CD4-positive, alpha-beta T cell treated with Interleukin-17A for 1 hour (primary cell): ENCODE measurements around the gene AQP12B.

Experiments
- DNase-seq: peaks from one replicate; pipeline ENCODE4 v3.0.0-alpha.2; 2020

AQP12B gene

DNA sequence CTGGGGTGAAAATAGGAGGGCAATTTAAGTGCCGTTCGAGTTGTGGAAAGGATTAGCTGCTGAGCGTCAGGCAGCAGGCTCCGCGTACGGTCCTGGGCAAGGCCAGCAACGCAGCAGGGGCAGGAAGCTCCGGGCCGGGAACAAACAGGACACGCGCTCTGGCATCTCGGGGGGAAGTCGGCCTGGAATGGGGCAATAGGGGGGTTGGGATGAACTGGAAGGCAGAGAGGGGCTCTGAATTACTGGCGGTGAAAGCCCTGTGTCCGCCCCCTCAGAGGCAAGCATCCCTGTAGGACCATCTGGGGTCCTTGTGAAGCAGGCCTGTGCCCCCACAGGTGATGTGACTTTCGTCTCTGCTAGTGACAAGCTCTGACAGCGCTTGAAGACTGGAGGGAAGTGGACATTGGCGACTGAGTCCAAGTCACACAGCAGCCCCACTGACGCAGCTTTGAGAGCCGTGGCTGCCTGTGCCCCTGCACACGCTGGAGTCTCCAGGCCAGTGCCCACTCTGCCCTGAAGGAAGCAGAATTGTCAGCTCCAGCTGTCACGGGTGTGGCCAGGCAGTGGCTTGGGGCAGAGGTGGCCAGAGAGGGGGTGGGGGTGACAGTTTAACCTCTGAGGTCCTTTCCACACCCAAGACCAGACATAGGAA, 35.1 kb downstream of the AQP12B start:
- DNase-seq, result no peak

DNA sequence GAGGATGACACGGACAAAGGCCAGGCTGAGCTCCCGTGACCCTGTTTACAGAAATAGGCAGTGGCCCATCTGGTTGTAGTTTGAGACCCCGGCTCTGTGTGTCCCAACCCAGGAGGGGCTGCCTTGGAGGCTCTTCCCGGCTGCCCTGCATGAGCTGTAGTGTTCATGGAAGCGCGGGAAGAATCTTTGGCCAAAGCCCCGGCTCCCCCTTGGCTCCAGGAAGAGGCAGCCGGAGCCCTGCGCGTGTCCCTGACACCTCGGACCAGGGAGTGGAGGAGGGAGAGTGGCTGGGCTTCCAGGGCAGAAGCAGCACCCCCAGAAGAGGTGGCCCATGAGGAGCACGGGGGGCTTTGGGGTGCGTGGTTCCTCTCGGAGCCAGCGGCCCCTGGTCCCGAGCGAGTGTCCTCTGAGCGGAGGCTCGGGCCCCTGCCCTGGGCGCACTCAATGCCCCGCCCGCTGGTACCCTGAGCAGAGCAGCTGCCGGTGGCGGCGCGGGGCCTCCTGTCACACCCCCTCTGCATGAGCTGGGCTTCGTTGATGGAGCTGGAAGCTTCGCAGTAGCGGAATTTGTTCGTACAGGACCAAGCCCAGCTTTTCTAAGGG, 35.7 kb downstream of the AQP12B start:
- DNase-seq, result no peak

DNA sequence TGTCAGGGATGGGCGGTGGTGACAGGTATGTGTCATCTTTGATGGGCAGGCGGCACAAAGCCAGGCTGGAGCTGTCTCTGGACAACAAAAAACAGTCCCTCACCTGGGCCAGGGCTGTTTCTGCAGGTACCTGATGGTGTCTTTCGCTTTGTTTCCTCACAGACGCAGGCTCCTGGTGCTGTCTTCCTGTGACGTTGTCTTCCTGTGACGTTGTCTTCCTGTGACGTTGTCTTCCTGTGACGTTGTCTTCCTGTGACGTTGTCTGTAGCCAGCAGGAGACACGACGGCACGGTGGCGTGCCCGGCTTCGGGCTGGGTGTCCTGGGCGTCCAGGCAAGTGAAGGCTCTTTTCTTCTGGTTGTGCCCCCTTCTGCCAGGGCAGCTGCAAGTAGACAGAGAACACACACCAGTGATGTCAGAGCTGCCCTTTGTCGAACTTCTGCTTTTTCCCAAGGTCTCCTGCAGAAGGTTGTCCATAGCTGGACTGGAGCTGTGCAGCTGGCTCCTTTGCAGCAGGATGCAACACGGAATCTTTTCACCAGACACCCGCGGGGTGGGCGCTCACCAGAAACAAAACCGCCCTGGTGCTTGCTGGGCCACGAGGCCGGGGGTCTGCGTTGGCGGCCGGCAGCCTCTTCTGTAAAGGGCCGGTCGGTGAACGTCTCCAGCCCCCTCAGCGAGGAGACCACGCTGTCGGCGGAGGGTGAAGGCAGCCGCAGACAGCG, 36.3 kb downstream of the AQP12B start:
- peak; percentile 78 for DNase-seq

DNA sequence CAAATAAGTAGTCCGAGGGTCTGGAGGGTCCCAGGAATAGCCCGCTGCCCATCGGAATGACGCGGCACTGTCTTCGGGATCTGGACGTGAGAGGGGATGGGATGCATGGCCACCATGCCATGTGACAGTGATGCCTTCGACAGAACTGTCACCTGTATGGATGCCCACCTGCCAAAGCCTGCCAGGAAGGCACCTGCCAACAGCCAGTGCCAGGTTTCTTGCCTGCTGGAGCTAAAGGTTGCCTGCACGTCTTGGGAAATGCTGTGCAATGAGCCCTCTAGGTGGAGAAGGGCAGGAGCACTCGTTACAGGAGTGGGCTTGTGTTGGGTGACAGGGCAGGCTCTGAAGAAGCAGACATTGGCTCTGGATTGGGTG, 36.9 kb downstream of the AQP12B start:
- DNase-seq, result no peak

DNA sequence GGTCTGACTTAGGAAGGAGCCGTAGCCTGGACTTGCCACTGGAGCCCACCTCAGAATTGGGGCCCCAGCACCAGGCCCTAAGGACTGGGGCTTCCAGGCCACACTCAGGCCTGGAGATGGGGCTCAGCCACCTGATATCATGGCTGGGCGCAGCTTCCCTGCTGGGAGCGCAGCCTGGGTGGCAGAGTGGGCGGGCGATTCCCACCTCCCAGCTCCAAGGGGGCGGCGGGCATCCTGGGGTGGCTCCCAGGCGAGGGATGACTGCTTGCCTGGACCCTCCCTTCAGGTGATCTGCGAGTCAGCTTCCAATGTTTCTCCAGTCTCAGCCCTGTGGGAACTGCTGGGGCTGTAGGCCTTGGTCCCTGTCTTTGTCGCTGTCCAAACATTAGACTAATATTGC, 37.3 kb downstream of the AQP12B start:
- DNase-seq, result no peak

DNA sequence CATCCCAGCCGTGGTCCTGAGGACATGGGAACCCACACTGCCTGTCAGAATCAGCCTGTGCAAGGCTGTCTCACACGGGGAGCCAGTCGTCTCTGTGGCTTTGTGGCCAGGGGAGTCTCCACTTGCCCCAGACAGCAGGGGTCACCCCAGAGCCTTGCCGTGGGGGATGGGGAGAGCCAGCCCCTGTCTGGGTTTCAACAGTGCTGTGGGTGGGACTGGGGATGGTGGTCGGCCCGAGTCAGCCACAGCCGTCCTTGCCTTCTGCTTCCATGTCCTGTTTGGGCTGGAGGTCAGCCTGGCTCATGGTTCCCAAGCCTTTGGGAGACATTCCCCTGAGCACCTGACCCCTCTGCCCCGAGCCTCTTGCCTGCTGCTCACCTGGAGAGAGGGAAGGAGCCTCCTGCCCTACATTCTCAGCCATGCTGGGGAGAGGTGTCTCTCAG, 37.8 kb downstream of the AQP12B start:
- no peak for DNase-seq

DNA sequence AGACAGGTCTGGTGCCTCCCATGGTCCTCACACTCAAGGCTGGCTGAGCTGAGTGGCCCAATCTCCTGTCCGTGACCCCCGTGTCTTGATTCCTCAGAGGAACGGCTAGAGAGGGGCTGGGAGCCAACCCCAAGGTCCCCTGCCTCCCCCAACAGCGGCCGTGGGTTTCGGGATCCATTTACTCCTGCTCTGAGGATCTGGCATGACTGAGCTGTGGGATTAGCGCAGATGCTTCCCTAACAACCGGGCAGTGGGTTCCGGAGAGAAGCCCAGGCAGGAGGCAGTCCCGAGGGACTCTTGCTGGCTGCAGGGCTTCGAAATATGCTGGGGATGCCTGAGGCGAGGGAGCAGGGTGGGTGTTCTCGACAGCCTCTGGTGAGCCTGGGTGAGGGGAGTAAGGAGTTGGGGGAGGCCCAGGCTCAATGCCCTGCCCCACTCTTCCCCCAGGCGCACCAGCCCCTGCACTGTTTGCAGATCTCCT, 38.5 kb downstream of the AQP12B start:
- DNase-seq, result no peak

DNA sequence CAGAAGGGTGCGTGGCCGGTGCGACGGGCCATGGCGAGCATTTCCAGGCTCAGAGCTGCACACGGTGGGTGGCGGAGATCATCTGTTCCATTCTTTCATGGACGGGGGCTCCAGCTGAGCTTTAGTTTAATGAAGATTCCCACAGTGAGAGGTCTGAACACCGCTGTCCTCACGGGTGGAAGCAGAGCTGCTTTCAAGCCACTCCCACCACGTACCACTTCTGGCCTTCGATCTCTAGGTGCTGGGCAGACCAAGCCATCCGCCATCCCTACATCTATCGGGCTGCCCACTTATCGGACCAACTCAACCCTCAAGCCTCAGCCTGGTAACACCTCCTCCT, 38.9 kb downstream of the AQP12B start:
- DNase-seq, result no peak

DNA sequence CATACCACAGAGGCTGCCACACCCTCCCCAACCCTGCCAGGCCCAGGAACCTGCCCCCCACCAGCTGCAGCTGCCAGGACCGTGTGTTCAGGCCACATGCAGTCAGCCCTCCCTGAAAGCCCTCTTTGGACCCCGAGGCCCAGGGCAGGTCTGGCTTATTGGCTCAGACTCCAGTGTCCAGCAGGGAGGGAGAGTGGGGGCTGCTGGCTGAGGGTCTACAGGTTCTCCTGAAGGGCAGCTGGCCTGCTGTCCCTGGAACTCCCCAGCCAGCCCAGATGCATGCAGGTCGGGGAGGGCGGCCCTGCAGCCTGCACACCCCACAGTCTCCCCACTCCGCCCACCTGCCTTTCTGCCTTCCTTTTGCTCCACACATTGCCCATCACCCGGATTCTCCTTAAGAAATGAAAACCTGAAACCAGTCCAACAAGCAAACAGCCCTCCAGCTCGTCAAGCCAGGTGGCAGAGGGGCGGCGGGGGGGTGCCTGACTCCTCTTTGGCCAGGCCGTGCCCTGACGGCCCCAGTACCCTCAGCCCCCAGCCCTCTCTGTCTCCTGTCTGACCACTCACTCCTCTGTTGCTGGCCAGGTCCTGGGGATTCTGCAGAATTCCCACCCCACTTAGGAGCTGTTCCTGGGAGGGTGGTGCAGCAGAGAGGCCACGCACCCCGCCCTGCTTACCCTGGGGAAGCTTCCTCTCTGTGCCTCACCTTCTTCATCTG, 39.4 kb downstream of the AQP12B start:
- DNase-seq, result no peak

DNA sequence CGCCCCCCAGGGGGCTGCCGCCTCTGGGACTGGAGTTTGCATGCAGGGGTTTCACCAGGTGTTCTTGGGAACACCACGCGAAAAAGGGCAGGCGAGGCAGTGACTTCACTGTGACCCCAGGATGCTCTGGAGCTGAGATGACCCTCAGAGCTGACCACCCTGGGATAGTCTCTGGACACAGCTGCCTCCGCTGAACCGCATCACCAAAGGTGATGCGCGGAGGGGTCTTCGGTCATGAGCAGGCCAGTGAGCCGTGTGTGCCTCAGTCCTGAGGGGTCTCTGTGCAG, 39.9 kb downstream of the AQP12B start:
- DNase-seq, result no peak

DNA sequence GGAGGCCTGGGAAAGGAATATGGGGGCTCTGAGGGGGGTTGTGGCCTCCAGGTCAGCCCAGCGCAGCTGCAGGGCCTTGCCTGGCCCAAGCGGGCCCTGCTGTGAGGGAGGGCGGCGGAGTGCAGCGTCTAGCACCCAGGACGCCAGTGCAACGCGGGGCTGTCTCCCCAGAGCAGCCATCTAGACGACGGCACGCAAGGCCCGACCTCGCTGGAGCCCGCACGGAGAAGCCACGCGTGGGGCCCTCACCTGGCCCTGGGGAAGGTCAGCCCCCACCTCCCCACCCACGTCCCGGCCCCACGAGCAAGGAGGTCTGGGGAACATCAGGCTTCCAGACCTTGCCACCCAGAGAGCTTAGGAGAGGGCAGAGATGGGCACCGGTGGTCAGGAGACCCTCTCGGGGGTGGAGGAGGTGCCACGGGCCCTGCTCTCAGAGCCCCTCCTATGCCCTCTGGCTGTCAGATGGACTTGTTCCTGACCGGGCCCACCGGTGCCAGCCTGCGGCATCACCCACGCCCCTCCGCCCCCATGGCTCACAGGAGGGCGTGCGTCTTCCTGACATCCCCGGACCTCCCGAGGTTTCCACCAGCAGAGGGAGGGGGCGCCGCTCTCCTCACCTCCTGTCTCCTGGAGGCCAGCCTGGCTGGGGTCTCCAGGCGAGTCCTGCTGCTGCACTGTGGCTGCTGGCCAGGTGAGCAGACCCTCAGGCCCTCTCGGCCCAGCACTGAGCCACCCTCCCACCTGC, 40.5 kb downstream of the AQP12B start:
- no peak for DNase-seq

DNA sequence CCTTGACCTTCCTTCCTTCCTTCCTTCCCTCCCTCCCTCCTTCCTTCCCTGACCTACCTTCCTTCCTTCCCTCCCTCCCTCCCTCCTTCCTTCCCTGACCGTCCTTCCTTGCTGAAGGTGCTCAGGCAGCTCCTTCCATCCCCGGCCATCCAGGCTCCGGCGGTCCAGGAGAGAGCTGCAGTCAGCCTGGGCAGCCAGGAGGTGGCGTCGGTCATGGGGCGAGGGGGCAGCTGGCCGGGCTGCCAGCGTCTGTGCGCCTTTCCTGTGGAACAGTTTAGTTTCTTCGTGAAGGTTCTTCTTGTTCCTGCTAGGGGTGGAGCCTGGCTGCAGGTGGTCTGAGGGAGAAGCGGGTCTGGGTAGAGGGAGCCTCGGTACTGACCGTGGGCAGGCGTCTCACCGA, 41.7 kb downstream of the AQP12B start:
- no peak for DNase-seq

DNA sequence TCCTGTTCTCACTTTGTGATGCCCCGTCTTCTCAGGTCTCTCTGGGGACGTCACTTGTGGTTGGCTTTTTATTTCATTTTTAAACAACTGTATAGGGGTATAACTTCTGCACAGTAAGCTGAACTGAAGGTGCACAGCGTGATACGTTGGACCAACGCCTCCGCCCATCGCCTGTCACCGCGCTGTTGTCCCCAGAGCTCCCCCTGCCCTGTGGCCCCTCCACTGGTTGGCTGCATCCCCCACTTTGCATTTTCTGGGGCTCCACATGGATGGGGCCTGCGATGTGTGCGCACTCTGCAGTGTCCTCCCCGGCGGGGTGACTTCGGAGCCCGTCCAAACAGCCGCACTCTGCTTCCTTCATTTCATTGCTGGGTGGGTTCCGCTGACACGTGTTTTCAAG, 43.1 kb downstream of the AQP12B start:
- no peak for DNase-seq

DNA sequence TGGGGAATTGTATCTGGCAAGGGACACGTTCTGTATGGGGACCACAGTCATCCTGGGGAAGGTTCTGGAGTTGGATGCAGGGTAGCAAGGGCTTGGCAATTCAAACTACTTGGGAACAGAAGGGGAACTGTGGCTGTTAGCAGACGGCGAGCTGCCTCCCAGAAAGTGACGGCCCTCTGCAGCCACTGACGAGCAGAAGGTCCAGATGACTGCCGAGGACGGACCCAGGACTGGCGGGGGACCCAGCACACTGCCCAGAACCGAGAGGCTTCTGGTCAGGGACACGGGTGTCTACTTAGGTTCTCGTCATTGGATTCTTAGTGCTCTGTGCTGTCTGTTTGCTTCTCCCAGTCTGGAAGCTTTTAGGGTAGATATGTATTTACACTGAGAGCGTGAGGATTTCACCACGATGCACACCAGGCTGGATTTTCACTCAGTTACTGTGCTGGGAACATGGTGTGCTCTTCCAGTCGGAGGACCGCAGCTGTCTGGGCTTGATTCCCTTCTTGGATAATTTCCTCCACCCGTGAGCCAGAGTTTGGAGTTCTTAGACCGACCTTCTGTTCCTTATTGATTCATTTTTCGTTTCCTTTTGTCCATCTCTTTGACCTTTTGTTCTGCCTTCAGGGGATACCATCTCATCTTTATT, 44.0 kb downstream of the AQP12B start:
- DNase-seq, result no peak

DNA sequence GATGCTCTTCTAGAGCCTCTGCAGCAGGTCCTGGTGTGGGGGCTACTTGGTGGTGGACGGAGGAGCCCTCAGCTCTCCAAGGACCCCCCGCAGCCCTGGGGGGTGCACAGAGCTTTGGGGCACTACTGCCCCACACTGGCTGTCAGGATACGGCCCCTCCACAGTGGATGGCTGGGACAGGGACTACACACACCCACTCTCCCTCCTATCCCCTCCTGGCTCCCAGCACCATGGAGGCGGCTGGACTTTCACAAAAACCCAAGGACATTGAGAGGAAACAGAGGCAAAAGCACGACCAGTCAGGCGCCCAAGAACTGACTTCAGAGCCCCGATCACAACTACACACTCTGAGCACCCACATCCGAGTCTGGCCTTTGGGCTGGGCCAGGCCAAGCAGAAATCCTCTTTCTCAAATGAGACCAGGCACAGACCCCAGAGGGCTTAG, 44.8 kb downstream of the AQP12B start:
- no peak for DNase-seq

DNA sequence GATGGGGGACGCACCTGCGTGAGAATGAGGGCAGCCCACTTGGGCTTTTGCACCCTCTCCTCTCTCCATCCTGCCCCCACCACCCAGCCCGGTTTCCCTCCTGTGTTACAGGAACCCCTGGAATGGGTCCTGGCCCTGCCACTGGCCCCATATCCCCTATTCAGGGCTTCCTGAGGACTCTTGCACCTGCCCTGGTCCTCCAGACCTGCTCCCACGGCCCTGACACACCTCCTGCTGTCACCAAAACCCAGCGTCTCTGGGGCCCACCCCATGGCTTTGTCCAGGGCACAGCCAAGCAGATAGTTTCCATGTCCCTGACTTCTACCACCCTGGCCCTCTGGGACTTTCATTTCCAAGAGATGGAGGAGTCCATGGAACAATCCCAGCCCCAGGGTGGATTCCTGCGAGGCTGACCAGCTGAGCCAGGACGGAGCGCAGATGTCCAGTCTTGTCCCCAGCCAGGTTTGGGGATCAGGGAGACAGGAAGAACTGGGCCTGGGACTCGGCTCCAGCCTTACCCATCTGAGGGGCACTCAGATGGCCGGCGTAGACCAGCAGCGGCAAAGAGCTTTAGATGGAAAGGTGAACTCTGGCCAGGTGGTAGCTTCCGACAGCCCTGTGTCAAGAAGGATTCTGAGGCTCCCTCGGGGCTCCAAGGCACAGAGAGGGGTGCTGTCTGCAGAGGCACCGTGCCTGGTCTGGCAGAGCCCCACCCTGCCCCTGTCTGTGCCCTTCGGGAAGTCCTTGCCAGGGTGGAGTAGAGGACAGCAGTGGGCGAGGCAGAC, 45.4 kb downstream of the AQP12B start:
- no peak for DNase-seq

DNA sequence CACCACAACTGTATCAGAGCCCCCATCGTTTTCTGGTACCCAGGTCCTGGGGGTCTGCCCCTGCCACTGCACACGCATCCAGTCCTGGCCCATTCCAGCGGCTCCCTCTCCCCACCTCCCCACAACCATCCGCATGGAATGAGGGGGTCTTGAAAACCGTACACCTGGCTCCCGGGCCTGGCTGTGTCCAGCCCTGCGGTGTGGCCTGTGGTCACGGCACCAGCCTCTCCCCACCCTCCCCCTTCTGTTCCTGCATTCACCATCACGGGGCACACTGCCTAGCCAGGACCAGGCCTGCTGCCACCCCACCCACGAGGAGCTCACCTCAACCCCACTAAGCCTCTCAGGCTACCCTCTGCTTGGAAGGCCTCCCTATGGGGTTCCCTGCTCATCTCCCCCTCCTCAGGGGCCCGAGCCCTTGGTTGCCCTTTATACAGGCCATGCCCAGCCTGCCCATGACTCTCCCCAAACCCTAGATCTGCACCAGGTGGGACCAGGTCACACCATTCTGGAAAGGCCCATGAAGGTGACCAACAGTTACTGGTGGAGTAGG, 46.0 kb downstream of the AQP12B start:
- no peak for DNase-seq

DNA sequence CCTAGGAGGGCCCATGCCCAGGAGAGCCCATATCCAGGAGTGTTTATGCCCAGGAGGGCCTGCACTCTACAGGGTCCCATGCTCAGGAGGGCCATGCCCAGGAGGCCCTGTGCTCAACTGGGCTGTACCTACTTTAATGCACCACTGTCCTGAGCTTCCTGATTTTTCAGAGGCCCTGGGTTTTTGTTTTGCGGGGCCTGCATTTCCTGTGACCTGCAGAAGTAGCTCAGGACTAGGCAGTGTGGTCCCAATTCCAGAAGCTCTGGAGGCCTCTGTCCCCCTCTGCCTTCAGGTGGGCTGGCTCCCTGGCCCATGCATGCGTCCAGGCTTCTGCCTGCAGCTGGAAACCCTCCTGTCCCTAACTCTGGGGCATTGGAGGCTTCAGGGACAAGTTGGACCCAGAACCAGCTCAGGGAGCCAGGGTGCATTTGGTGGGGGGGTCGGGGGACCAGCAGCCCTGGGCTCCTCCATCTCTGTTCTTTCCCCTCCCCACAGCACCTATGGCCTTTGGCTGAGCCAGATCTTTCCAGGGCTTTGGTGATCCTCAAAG, 46.6 kb downstream of the AQP12B start:
- DNase-seq, result no peak

DNA sequence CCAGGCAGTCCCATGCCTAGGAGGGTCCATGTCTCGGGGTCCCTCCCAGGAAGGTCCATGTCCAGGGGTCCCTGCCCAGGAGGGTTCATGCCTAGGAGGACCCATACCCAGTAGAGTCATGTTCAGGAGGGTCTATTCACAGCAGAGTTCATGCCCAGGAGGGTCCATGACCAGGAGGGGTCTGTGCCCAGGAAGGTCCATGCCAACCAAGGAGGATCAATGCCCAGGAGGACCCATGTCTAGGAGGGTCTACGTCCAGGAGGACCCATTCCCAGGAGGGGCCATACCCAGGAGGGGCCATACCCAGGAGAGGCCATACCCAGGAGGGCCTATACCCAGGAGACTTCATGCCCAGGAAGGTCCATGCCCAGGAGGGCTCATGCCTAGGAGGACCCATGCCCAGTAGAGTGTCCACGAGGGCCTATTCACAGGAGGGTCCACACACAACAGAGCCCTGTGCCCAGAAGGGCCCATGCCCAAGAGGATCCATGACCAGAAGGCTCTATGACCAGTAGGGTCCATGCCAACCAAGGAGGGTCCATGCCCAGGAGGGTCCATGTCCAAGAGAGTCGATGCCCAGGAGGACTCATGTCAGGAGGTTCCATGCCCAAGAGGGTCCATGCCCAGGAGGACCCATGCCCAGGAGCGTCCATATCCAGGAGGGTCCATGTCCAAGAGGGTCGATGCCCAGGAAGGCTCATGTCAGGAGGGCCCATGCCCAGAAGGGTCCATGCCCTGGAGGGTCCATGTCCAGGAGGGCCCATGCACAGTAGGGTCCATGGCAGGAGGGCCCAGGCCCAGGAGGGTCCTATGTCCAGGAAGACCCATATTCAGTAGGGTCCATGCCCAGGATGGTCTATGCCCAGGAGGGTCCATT, 47.3 kb downstream of the AQP12B start:
- no peak for DNase-seq

DNA sequence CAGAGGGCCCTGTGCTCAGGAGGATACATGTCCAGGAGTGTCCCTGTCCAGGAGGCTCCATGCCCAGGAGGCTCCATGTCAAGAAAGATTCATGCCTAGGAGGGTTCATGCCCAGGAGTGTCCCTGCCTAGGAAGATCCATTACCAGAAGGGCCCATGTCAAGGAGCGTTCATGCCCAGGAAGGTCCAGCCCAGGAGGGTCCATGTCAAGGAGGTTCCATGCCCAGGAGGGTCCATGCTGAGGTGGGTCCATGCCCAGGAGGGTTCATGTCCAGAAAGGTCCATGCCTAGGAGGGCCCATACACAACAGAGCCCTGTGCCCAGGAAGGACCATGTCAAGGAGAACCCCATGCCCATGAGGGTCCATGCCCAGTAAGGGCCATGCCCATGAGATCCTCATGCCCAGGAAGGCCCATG, 50.4 kb downstream of the AQP12B start:
- DNase-seq, result no peak
